ENCODE data around the gene GSTM3. TPM values are rescaled to one million over a fixed set of nuclear protein-coding genes. Genes with fewer than 3 reads are reported as not detected.

GSTM3 gene
- total and polyA plus RNA-seq, 9 of the 15 experiments (the other 6 are each of a cell fraction or from before 2014, with no cell fraction given), result 3.9 to 24.5 (median 9.4) TPM

DNA sequence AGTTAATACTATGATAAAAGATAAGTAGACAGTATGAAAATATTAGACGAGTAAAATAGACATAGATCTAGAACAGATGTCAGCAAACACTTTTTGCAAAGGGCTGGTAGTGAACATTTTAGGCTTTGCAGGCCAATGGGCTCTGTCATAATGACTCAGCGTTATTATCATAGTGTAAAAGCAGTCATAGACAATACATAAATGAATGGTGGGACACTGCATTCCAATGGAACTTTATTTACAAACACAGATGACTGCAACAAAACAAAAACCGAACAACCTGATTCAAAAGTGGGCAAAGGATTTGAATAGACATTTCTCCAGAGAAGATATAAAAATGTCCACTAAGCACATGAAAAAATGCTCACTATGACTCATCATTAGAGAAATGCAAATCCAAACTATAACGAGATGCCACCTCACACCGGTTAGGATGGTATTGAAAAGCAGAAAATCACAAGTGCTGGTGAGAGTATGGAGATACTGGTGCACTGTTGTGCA lies 21.5 kb downstream of the GSTM3 start (continued):
- TF ChIP-seq, protein P1, sequence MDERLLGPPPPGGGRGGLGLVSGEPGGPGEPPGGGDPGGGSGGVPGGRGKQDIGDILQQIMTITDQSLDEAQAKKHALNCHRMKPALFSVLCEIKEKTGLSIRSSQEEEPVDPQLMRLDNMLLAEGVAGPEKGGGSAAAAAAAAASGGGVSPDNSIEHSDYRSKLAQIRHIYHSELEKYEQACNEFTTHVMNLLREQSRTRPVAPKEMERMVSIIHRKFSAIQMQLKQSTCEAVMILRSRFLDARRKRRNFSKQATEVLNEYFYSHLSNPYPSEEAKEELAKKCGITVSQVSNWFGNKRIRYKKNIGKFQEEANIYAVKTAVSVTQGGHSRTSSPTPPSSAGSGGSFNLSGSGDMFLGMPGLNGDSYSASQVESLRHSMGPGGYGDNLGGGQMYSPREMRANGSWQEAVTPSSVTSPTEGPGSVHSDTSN (CRISPR knock-in tag; IDR thresholded peaks at IDR 0.05; ENCODE audit: low read depth), result no peak
- TF ChIP-seq, protein P1 (tag; conservative IDR thresholded peaks at IDR 0.05; ENCODE audit: low read depth), result 0 out of 2 replicates have a peak, but pooled peaks have one; percentile 9
- TF ChIP-seq HDAC3 (IDR thresholded peaks at IDR 0.05; ENCODE audit: borderline replicate concordance, partially characterized antibody), result no peak
- no peak for TF ChIP-seq ZNF3 (CRISPR knock-in tag; IDR thresholded peaks at IDR 0.05)
- TF ChIP-seq NFYB (IDR thresholded peaks at IDR 0.05; ENCODE audit: extremely low read depth, insufficient read length), result no peak
- no peak for TF ChIP-seq ZNF584 (CRISPR knock-in tag; IDR thresholded peaks at IDR 0.05; ENCODE audit: low read depth)
- TF ChIP-seq, protein P2, sequence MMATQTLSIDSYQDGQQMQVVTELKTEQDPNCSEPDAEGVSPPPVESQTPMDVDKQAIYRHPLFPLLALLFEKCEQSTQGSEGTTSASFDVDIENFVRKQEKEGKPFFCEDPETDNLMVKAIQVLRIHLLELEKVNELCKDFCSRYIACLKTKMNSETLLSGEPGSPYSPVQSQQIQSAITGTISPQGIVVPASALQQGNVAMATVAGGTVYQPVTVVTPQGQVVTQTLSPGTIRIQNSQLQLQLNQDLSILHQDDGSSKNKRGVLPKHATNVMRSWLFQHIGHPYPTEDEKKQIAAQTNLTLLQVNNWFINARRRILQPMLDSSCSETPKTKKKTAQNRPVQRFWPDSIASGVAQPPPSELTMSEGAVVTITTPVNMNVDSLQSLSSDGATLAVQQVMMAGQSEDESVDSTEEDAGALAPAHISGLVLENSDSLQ (IDR thresholded peaks at IDR 0.05), result 0 out of 2 replicates have a peak, but pooled peaks have one; percentile 20
- TF ChIP-seq HDAC2 (IDR thresholded peaks at IDR 0.05), result peak; percentile 76; the same call in 1 of the 2 replicates
- TF ChIP-seq TRIM24 (IDR thresholded peaks at IDR 0.05), result peak; percentile 69 to 78; a peak in 3 of 4 replicates
- TF ChIP-seq, protein P3, sequence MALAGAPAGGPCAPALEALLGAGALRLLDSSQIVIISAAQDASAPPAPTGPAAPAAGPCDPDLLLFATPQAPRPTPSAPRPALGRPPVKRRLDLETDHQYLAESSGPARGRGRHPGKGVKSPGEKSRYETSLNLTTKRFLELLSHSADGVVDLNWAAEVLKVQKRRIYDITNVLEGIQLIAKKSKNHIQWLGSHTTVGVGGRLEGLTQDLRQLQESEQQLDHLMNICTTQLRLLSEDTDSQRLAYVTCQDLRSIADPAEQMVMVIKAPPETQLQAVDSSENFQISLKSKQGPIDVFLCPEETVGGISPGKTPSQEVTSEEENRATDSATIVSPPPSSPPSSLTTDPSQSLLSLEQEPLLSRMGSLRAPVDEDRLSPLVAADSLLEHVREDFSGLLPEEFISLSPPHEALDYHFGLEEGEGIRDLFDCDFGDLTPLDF (CRISPR knock-in tag; IDR thresholded peaks at IDR 0.05), result no peak
- no peak for TF ChIP-seq SLC30A9 (CRISPR knock-in tag; IDR thresholded peaks at IDR 0.05)
- no peak for TF ChIP-seq ZKSCAN1 (IDR thresholded peaks at IDR 0.05; ENCODE audit: low read depth, low read length)
- TF ChIP-seq, protein P4, sequence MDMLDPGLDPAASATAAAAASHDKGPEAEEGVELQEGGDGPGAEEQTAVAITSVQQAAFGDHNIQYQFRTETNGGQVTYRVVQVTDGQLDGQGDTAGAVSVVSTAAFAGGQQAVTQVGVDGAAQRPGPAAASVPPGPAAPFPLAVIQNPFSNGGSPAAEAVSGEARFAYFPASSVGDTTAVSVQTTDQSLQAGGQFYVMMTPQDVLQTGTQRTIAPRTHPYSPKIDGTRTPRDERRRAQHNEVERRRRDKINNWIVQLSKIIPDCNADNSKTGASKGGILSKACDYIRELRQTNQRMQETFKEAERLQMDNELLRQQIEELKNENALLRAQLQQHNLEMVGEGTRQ (CRISPR knock-in tag; IDR thresholded peaks at IDR 0.05), result no peak
- TF ChIP-seq CREM (IDR thresholded peaks at IDR 0.05; ENCODE audit: low read depth), result no peak
- TF ChIP-seq ZNF764 (CRISPR knock-in tag; IDR thresholded peaks at IDR 0.05; ENCODE audit: low read depth), result no peak
- peak; percentile 35 for TF ChIP-seq ZNF384 (IDR thresholded peaks at IDR 0.05; ENCODE audit: low read depth, low read length)
- peak; percentile 38 for TF ChIP-seq DACH1 (IDR thresholded peaks at IDR 0.05; ENCODE audit: partially characterized antibody)
- no peak for TF ChIP-seq SIX5 (IDR thresholded peaks at IDR 0.05; ENCODE audit: borderline replicate concordance in 1 of 2, insufficient read depth in 1 of 2, low read depth in 1 of 2, low read length in 2 of 2)
- TF ChIP-seq SMAD3 (CRISPR knock-in tag; conservative IDR thresholded peaks at IDR 0.05), result peak; percentile 56; the same call in 1 of the 2 replicates
- TF ChIP-seq, protein P5, sequence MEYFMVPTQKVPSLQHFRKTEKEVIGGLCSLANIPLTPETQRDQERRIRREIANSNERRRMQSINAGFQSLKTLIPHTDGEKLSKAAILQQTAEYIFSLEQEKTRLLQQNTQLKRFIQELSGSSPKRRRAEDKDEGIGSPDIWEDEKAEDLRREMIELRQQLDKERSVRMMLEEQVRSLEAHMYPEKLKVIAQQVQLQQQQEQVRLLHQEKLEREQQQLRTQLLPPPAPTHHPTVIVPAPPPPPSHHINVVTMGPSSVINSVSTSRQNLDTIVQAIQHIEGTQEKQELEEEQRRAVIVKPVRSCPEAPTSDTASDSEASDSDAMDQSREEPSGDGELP (CRISPR knock-in tag; IDR thresholded peaks at IDR 0.05; ENCODE audit: borderline replicate concordance), result no peak
- TF ChIP-seq ZNF146 (CRISPR knock-in tag; IDR thresholded peaks at IDR 0.05; ENCODE audit: unreplicated experiment), result no peak
- peak; percentile 79 for TF ChIP-seq EP300 (IDR thresholded peaks at IDR 0.05; ENCODE audit: low read length)
